ENCODE data around the gene ENPP6.
"Not testable (repeated sequence)": the region's sequence is repeated elsewhere in the genome, so short reads cannot be mapped to it uniquely, and the experiment has no call there.

Gene ENPP6

GRCh38 chr4:184061582-184061981, 156.1 kb downstream of the ENPP6 start:
- no peak for DNase-seq (ENCODE audit: low read depth)

GRCh38 chr4:184059099-184059498, 158.6 kb downstream of the ENPP6 start:
- no peak for DNase-seq (ENCODE audit: low read depth)

GRCh38 chr4:184058026-184058425, 159.6 kb downstream of the ENPP6 start:
- no peak for DNase-seq (ENCODE audit: low read depth)

- no peak for DNase-seq (ENCODE audit: low read depth)
Measured at GRCh38 chr4:184056877-184057276, 160.8 kb downstream of the ENPP6 start.

- DNase-seq (ENCODE audit: low read depth): no peak
Measured at GRCh38 chr4:184053434-184053833, 164.2 kb downstream of the ENPP6 start.

- no peak for DNase-seq (ENCODE audit: low read depth)
Measured at GRCh38 chr4:184052616-184053015, 165.1 kb downstream of the ENPP6 start.

GRCh38 chr4:184051262-184051661, 166.4 kb downstream of the ENPP6 start:
- DNase-seq (ENCODE audit: low read depth): not testable (repeated sequence)

GRCh38 chr4:184046148-184046547, 171.5 kb downstream of the ENPP6 start:
- no peak for DNase-seq (ENCODE audit: low read depth)

GRCh38 chr4:184041156-184041555, 176.5 kb downstream of the ENPP6 start:
- DNase-seq (ENCODE audit: low read depth): no peak

GRCh38 chr4:184039963-184040383, 177.7 kb downstream of the ENPP6 start:
- DNase-seq (ENCODE audit: low read depth): no peak
